Vagina (tissue), 2 donors: ENCODE data around the gene QKI.

Experiments used
- CTCF ChIP-seq, 3 experiments: fragments of 450-650 bp in 2 of 3; fragments of 200-600 bp in 1 of 3; sonication (generic) in 1 of 3; IDR thresholded peaks; one replicate each; pipeline ENCODE4 v1.5.1; 2017 to 2019; ENCODE audit warnings: antibody characterized with exemption in 3 of 3, mild to moderate bottlenecking in 2 of 3, moderate library complexity in 2 of 3
- POLR2A ChIP-seq, 2 donors: fragments of 450-650 bp; IDR thresholded peaks; one replicate each; pipeline ENCODE4 v1.6.1; 2017; ENCODE audit warnings: antibody characterized with exemption in 2 of 2, mild to moderate bottlenecking in 2 of 2, moderate library complexity in 2 of 2
- POLR2AphosphoS5 ChIP-seq, 2 donors: sonication (generic); formaldehyde crosslinking; IDR thresholded peaks; one replicate each; pipeline ENCODE4 v1.9.0; 2017; ENCODE audit warnings: antibody characterized with exemption in 2 of 2, mild to moderate bottlenecking in 2 of 2, low read depth in 1 of 2; ENCODE audit not compliant: insufficient read depth in 1 of 2

- TF ChIP-seq CTCF (IDR thresholded peaks at IDR 0.05) (no peak), POLR2AphosphoS5 (IDR thresholded peaks at IDR 0.05; ENCODE audit: insufficient read depth in 1 of 2, low read depth in 1 of 2) (no peak), POLR2A (IDR thresholded peaks at IDR 0.05) (no peak)
Observed at GRCh38 chr6:163422550-163422949, 8.0 kb downstream of the QKI start.
